H9 (cell line): ENCODE data around the gene ZER1. TPM values are rescaled to one million over a fixed set of nuclear protein-coding genes. Genes with fewer than 3 reads are reported as not detected.
A peak's percentile ranks its signal among the peaks of the same experiment; 100 is the strongest.

Experiments
- DNase-seq: peaks from one replicate; pipeline ENCODE4 v3.0.0-alpha.2; 2017
- H2AFZ ChIP-seq: one replicate; pipeline ENCODE4 v1.6.1; 2013; ENCODE audit warnings: mild to moderate bottlenecking, low read length, control low read depth, moderate library complexity
- H2AK5ac ChIP-seq: 2 replicates; pipeline ENCODE4 v1.6.1; 2013; ENCODE audit warnings: low read length, control low read depth, mixed read lengths; ENCODE audit not compliant: insufficient read length
- H2BK120ac ChIP-seq: one replicate; pipeline ENCODE4 v1.6.1; 2013; ENCODE audit warnings: low read depth, mild to moderate bottlenecking, low read length, control low read depth, inconsistent platforms; ENCODE audit not compliant: poor library complexity, severe bottlenecking
- H2BK12ac ChIP-seq: 2 replicates; pipeline ENCODE4 v1.6.1; 2013; ENCODE audit warnings: low read length, control low read depth, mixed read lengths, low read depth; ENCODE audit not compliant: insufficient read length
- H2BK15ac ChIP-seq: 2 replicates; pipeline ENCODE4 v1.6.1; 2013; ENCODE audit warnings: low read depth, low read length, control low read depth
- H2BK20ac ChIP-seq: one replicate; pipeline ENCODE4 v1.6.1; 2013; ENCODE audit warnings: low read depth, mild to moderate bottlenecking, low read length, control low read depth, inconsistent platforms; ENCODE audit not compliant: poor library complexity, severe bottlenecking
- H2BK5ac ChIP-seq: 2 replicates; pipeline ENCODE4 v1.6.1; 2013; ENCODE audit warnings: low read length, control low read depth, mixed read lengths; ENCODE audit not compliant: insufficient read length
- H3K14ac ChIP-seq: 2 replicates; pipeline ENCODE4 v1.6.1; 2013; ENCODE audit warnings: low read length, control low read depth; ENCODE audit not compliant: insufficient read depth
- H3K18ac ChIP-seq: 2 replicates; pipeline ENCODE4 v1.6.1; 2013; ENCODE audit warnings: low read depth, mild to moderate bottlenecking, mixed read lengths, low read length, control low read depth; ENCODE audit not compliant: insufficient read length
- H3K23ac ChIP-seq: 2 replicates; pipeline ENCODE4 v1.6.1; 2013; ENCODE audit warnings: low read length, control low read depth, mixed read lengths, low read depth; ENCODE audit not compliant: insufficient read length
- H3K23me2 ChIP-seq: 2 replicates; pipeline ENCODE4 v1.6.1; 2013; ENCODE audit warnings: low read depth, mild to moderate bottlenecking, mixed read lengths, low read length, control low read depth; ENCODE audit not compliant: insufficient read length, poor library complexity, severe bottlenecking
- H3K27ac ChIP-seq: 2 replicates; pipeline ENCODE4 v1.5.1; 2013; ENCODE audit warnings: low read length, control low read depth, mixed read lengths, low read depth; ENCODE audit not compliant: insufficient read length
- H3K27me3 ChIP-seq: 2 replicates; pipeline ENCODE4 v1.6.1; 2013; ENCODE audit warnings: low read length, control low read depth, inconsistent platforms; ENCODE audit not compliant: insufficient read depth
- H3K4ac ChIP-seq: 2 replicates; pipeline ENCODE4 v1.6.1; 2013; ENCODE audit warnings: low read depth, mild to moderate bottlenecking, control low read depth, inconsistent platforms, low read length, moderate library complexity
- H3K4me1 ChIP-seq: 2 replicates; pipeline ENCODE4 v1.6.1; 2013; ENCODE audit warnings: low read length, control low read depth, inconsistent platforms; ENCODE audit not compliant: insufficient read depth
- H3K4me2 ChIP-seq: 2 replicates; pipeline ENCODE4 v1.6.1; 2013; ENCODE audit warnings: low read length, control low read depth, mixed read lengths; ENCODE audit not compliant: insufficient read length, insufficient read depth
- H3K56ac ChIP-seq: 2 replicates; pipeline ENCODE4 v1.6.1; 2013; ENCODE audit warnings: low read depth, mild to moderate bottlenecking, mixed read lengths, low read length, control low read depth; ENCODE audit not compliant: insufficient read length
- H3K79me1 ChIP-seq: 2 replicates; pipeline ENCODE4 v1.6.1; 2013; ENCODE audit warnings: low read depth, mild to moderate bottlenecking, moderate library complexity, low read length, control low read depth, inconsistent platforms; ENCODE audit not compliant: insufficient read depth, poor library complexity, severe bottlenecking
- H3K79me2 ChIP-seq: 2 replicates; pipeline ENCODE4 v1.6.1; 2013; ENCODE audit warnings: low read length, control low read depth, inconsistent platforms; ENCODE audit not compliant: insufficient read depth
- H3K9ac ChIP-seq: 2 replicates; pipeline ENCODE4 v1.6.1; 2013; ENCODE audit warnings: low read length, control low read depth, mixed read lengths; ENCODE audit not compliant: insufficient read length; ENCODE audit errors: extremely low read depth
- H3K9me3 ChIP-seq: one replicate; pipeline ENCODE4 v1.6.1; 2013; ENCODE audit warnings: low read depth, low read length, inconsistent platforms; ENCODE audit not compliant: control insufficient read depth
- H3T11ph ChIP-seq: one replicate; pipeline ENCODE4 v1.6.1; 2013; ENCODE audit warnings: mild to moderate bottlenecking, low read length, control low read depth, inconsistent platforms
- H4K20me1 ChIP-seq: one replicate; pipeline ENCODE4 v1.6.1; 2013; ENCODE audit not compliant: control insufficient read depth, insufficient read length, insufficient read depth
- H4K5ac ChIP-seq: 2 replicates; pipeline ENCODE4 v1.6.1; 2013; ENCODE audit warnings: low read depth, mild to moderate bottlenecking, mixed read lengths, low read length, control low read depth; ENCODE audit not compliant: insufficient read length
- H4K8ac ChIP-seq: replicated peaks from 2 replicates; pipeline ENCODE4 v1.6.1; 2013; ENCODE audit warnings: low read length, control low read depth, mixed read lengths, low read depth; ENCODE audit not compliant: insufficient read length
- H4K91ac ChIP-seq: 2 replicates; pipeline ENCODE4 v1.6.1; 2013; ENCODE audit warnings: low read depth, mild to moderate bottlenecking, moderate library complexity, mixed read lengths, low read length, control low read depth; ENCODE audit not compliant: insufficient read length
- H3K27ac Mint-ChIP-seq, 3 experiments: 2 replicates in 2 of 3; 3 replicates in 1 of 3; pipeline ENCODE4 v1.8.0; 2020 to 2021; ENCODE audit warnings: mixed read lengths in 3 of 3, mild to moderate bottlenecking in 1 of 3, moderate library complexity in 1 of 3
- H3K27me3 Mint-ChIP-seq: 2 replicates; pipeline ENCODE4 v1.8.0; 2021; ENCODE audit warnings: low read depth, mild to moderate bottlenecking, moderate library complexity, mixed read lengths
- H3K36me3 Mint-ChIP-seq, 3 experiments: 2 replicates in 2 of 3; 3 replicates in 1 of 3; pipeline ENCODE4 v1.8.0; 2020 to 2021; ENCODE audit warnings: low read depth in 3 of 3, mixed read lengths in 3 of 3; ENCODE audit not compliant: insufficient read depth in 1 of 3
- H3K4me1 Mint-ChIP-seq, 2 experiments: 2 replicates each; pipeline ENCODE4 v1.8.0; 2020; ENCODE audit warnings: mixed read lengths in 2 of 2
- H3K4me3 Mint-ChIP-seq, 2 experiments: 2 replicates in 1 of 2; 3 replicates in 1 of 2; pipeline ENCODE4 v1.8.0; 2020 to 2021; ENCODE audit warnings: mild to moderate bottlenecking in 2 of 2, mixed read lengths in 2 of 2, moderate library complexity in 1 of 2
- H3K9me3 Mint-ChIP-seq, 2 experiments: 2 replicates in 1 of 2; 3 replicates in 1 of 2; pipeline ENCODE4 v1.8.0; 2020; ENCODE audit warnings: mild to moderate bottlenecking in 2 of 2, mixed read lengths in 2 of 2, moderate library complexity in 1 of 2
- WGBS: extraction: QIAGEN DNeasy Blood & Tissue Kit; methylation state at CpG from one replicate; pipeline ENCODE4 v1.1.7; 2013; ENCODE audit warnings: missing lambda C conversion rate, low lambda C conversion rate, mixed read lengths; ENCODE audit not compliant: insufficient read length; ENCODE audit errors: extremely low coverage; 5-methylcytosine and 5-hydroxymethylcytosine counted together
- total RNA-seq: library from RNA; stranded (reverse); gene quantifications from 2 replicates; pipeline ENCODE4 v1.2.1, GENCODE V29; 2021
- TF ChIP-seq, protein P1 (sequence below): fragments of 200-600 bp; sonication (generic); conservative IDR thresholded peaks from 3 replicates; pipeline ENCODE4 v1.8.0; 2021; ENCODE audit warnings: antibody characterized with exemption, mild to moderate bottlenecking

The ZER1 gene
- total RNA-seq, 1 experiment from 2014 or later = 24.2 TPM

DNA sequence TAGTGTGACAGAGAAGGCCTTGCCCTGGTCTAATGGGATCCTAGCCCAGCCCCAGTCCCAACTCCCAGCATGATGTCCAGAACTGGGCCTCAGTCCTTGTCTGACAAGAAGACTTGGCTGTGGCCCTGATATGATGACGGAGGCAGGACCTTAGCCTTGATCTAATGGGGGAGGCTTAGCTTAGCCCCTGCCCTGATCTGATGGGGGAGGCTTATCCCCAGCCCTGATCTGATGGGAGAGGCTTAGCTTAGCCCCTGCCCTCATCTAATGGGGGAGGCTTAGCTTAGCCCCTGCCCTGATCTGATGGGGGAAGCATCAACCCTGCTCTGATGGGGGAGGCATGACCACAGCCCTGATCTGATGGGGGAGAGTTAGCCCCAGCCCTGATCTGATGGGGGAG is 65.7 kb downstream of the ZER1 start:
- Histone ChIP-seq H4K5ac (no peak overlapping the region), H3K79me1 (no peaks in the 10 kb centered on the region), H3K27ac (no peak overlapping the region), H3T11ph (no peak overlapping the region), H3K79me2 (no peaks in the 10 kb centered on the region), H3K18ac (no peak overlapping the region), H3K56ac (no peak overlapping the region), H3K9me3 (no peaks in the 10 kb centered on the region), H4K20me1 (no peaks in the 10 kb centered on the region), H4K91ac (no peak overlapping the region), H2BK12ac (no peak overlapping the region), H2BK5ac (no peak overlapping the region), H4K8ac (no peak overlapping the region), H3K27me3 (no peaks in the 10 kb centered on the region), H2BK20ac (no peak overlapping the region), H3K23ac (no peak overlapping the region), H2AFZ (no peak overlapping the region), H2BK120ac (no peak overlapping the region), H3K4me1 (no peaks in the 10 kb centered on the region), H3K14ac (no peak overlapping the region), H2BK15ac (no peak overlapping the region), H3K4ac (no peak overlapping the region), H2AK5ac (no peak overlapping the region), H3K9ac (no peak overlapping the region), H3K4me2 (no peak overlapping the region), H3K23me2 (peaks cover 7% of the 10 kb centered on the region)
- Mint-ChIP-seq H3K4me1 (peaks cover 2 to 7% of the 10 kb centered on the region in 2 experiments; a peak in 3 of 4 replicates), H3K4me3 (no peak overlapping the region), H3K36me3 (peaks cover 5 to 10% (median 8%) of the 10 kb centered on the region in 3 experiments; a peak in 4 of 7 replicates), H3K9me3 (peaks cover 2% of the 10 kb centered on the region in 2 experiments; a peak in 1 of 5 replicates), H3K27me3 (no peaks in the 10 kb centered on the region; the same call in 1 of the 2 replicates), H3K27ac (no peak overlapping the region)
- TF ChIP-seq, protein P1, sequence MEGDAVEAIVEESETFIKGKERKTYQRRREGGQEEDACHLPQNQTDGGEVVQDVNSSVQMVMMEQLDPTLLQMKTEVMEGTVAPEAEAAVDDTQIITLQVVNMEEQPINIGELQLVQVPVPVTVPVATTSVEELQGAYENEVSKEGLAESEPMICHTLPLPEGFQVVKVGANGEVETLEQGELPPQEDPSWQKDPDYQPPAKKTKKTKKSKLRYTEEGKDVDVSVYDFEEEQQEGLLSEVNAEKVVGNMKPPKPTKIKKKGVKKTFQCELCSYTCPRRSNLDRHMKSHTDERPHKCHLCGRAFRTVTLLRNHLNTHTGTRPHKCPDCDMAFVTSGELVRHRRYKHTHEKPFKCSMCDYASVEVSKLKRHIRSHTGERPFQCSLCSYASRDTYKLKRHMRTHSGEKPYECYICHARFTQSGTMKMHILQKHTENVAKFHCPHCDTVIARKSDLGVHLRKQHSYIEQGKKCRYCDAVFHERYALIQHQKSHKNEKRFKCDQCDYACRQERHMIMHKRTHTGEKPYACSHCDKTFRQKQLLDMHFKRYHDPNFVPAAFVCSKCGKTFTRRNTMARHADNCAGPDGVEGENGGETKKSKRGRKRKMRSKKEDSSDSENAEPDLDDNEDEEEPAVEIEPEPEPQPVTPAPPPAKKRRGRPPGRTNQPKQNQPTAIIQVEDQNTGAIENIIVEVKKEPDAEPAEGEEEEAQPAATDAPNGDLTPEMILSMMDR = no peak
- peak; percentile 22 for DNase-seq
- no CpG with 5 or more reads among the region's 1 CpG for WGBS
